GM12801 (cell line): ENCODE measurements around the gene ARHGAP40.

Experiments used
- TF ChIP-seq, protein P1 (sequence below): IDR thresholded peaks from one replicate; pipeline ENCODE4 v1.5.1; 2011; ENCODE audit warnings: control low read depth; ENCODE audit not compliant: insufficient read length; ENCODE audit errors: extremely low read depth

Gene ARHGAP40

DNA sequence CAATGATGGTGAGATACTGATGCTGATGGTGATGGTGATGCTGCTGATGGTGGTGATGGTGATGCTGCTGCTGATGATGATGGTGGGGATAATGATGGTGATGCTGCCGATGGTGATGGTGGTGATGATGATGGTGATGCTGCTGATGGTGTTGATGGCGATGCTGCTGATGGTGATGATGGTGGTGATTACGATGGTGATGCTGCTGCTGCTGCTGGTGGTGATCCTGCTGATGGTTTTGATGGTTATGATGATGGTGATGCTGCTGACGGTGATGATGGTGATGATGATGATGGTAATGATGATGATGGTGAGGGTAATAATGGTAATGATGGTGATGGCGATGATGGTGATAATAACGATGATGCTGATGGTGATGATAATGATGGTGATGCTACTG is 50.0 kb downstream of the ARHGAP40 start:
- TF ChIP-seq, protein P1, sequence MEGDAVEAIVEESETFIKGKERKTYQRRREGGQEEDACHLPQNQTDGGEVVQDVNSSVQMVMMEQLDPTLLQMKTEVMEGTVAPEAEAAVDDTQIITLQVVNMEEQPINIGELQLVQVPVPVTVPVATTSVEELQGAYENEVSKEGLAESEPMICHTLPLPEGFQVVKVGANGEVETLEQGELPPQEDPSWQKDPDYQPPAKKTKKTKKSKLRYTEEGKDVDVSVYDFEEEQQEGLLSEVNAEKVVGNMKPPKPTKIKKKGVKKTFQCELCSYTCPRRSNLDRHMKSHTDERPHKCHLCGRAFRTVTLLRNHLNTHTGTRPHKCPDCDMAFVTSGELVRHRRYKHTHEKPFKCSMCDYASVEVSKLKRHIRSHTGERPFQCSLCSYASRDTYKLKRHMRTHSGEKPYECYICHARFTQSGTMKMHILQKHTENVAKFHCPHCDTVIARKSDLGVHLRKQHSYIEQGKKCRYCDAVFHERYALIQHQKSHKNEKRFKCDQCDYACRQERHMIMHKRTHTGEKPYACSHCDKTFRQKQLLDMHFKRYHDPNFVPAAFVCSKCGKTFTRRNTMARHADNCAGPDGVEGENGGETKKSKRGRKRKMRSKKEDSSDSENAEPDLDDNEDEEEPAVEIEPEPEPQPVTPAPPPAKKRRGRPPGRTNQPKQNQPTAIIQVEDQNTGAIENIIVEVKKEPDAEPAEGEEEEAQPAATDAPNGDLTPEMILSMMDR, result no peak

DNA sequence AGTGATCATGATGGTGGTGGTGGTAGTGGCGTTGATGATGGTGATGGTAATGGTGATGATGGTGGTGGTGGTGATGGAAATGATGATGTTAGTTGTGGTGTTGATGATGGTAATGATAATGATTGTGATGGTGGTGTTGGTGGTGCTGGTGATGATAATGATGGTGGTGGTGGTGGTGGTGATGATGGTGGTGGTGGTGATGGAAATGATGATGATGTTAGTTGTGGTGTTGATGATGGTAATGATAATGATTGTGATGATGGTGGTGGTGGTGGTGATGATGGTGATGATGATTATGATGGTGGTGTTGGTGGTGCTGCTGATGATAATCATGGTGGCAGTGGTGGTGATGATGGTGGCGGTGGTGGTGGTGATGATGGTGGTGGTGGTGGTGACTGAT is 51.4 kb downstream of the ARHGAP40 start:
- TF ChIP-seq, protein P1, result no peak

DNA sequence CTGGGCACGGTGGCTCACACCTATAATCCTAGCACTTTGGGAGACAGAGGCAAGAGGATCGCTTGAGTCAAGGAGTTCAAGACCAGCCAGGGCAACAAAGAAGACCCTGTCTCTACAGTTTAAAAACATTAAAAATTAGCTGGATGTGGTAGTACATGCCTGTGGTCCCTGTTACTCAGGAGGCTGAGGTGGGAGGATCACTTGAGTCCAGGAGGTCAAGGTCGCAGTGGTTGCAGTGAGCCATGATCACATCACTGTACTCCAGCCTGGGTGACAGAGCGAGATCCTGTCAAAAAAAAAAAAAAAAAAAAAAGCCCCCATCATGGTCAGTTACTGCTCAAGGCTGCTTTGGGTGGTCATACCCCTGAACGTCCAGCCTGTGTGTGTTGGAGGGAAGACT is 55.8 kb downstream of the ARHGAP40 start:
- TF ChIP-seq, protein P1, result no peak

DNA sequence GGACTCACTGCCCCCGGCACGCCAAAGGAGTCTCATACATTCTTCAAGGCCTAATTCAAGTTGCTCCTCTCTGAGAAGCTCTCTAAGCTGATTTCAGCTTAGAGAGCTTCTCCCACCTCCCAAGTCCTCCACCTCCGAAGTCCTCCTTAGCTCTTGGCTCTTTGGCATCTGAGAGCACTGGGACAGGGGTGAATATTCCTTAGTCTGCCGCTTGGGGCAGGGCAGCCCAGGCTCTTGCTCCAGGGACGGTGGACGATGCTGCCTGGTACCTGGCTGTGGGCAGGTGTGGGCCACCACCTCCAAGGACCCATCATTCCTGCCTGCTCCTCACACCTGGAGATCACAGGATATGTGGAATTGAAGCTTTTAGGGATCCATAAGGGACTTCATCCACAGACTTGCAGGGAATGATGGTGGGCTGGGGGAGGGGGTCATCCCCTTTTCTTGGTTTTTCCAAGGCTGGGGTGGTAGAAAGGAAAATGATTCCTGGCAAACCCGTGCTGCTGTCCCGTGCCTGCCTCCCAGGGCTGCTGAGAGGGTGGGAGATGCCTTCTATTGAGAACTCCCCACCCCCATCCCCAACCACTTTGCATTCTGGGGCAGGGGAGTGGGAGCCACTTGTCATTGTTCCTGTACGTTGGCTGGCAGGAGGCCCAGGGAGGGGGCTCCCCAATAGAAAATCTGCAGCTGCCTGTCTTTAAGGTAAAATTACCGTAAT is 57.4 kb downstream of the ARHGAP40 start:
- TF ChIP-seq, protein P1, result no peak

DNA sequence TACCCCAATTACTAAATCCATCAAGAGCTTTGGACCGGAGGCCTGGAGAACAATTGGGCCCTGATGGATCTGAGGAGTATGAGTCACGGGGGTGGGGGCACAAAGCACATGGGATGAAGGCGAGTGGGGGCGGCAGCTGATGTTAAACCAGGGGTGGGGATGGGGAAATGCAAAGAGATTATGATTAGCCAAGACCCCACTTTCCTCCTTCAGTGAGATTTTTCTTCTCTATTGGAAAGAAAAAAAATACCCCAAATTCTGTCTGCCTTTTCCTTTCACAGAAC is 57.9 kb downstream of the ARHGAP40 start:
- TF ChIP-seq, protein P1, result no peak

DNA sequence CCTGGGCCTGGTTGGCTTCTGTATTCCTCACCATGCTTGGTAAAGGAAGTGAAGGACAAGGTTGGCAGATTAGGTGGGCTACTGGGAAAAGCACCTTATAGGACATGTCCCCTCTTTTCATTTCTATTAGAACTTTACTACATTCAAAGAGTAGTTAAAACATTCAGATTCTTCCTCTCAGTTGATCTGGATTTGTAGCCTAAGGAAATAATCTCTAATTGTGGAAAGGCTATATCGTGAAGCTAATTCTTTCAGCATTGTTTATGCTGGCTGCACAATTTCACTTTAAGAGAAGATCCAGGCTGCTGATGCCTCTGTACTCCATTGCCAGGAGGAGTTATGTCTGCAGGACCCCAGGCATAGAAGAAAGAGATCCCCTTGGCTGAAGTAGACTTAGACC is 58.8 kb downstream of the ARHGAP40 start:
- TF ChIP-seq, protein P1, result no peak

DNA sequence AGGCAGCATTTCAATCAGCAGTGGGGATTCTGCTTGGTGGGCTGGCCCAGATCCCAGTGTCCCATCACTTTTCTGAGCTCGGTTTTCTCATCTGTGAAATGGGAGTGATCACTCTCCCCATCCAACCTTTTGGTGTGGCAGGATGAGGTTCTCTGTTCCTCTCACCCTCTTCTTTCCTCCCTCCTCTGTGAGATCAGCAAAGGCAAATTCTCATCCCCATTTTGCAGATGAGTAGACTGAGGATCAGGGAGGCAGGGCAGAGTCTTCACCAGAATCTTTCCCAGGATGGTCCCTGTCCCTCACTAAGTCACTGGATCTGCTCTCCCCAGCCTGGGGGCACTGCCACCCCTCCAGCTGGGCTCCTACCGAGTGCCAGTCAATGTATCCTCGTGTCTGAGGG is 62.1 kb downstream of the ARHGAP40 start:
- TF ChIP-seq, protein P1, result no peak
